GM12872 (cell line): Measurements from ENCODE around the gene BICDL1.

Source experiments
- CTCF ChIP-seq: IDR thresholded peaks from 3 replicates; pipeline ENCODE4 v1.5.1; 2011; ENCODE audit warnings: low read depth, mild to moderate bottlenecking, low read length, moderate library complexity; ENCODE audit not compliant: insufficient read depth

Gene BICDL1

GRCh38 chr12:120090206-120090605 is 101.2 kb downstream of the BICDL1 start:
- TF ChIP-seq CTCF, result no peak

GRCh38 chr12:120090626-120091295 is 101.7 kb downstream of the BICDL1 start:
- no peak for TF ChIP-seq CTCF

- TF ChIP-seq CTCF, result no peak
These were observed 102.5 kb downstream of the BICDL1 start for GRCh38 chr12:120091371-120092090.

GRCh38 chr12:120092551-120093335 is 103.7 kb downstream of the BICDL1 start:
- TF ChIP-seq CTCF, result no peak

- no peak for TF ChIP-seq CTCF
These were observed 104.2 kb downstream of the BICDL1 start for GRCh38 chr12:120093336-120093591.

- TF ChIP-seq CTCF, result no peak
These were observed 104.7 kb downstream of the BICDL1 start for GRCh38 chr12:120093592-120094355.

GRCh38 chr12:120094485-120094884 is 105.4 kb downstream of the BICDL1 start:
- no peak for TF ChIP-seq CTCF
